ENCODE measurements around the gene CPTP. TPM values are rescaled to one million over a fixed set of nuclear protein-coding genes. Genes with fewer than 3 reads are reported as not detected.

The CPTP gene
- total RNA-seq, 2 donors from 2014 or later = 15.6 to 33.0 TPM

- ATAC-seq (no peak), DNase-seq (no peak)
- 81% methylated on average over 24 of the region's 31 CpGs; no CpG with 5 or more reads in 1 of the 2 donors for WGBS, 2 donors
- intact Hi-C loops (cut with DNase I) = no loop called here
- peaks cover 33% of the 10 kb centered on the region for H3K4me1 ChIP-seq
- no peaks in the 10 kb centered on the region for H3K27me3 ChIP-seq
- H3K9me3 ChIP-seq = no peaks in the 10 kb centered on the region
- H3K27ac ChIP-seq = no peak overlapping the region
- no peak overlapping the region for H3K4me3 ChIP-seq
- TF ChIP-seq POLR2A (IDR thresholded peaks at IDR 0.05) (no peak), CTCF (IDR thresholded peaks at IDR 0.05) (no peak)
- no peaks in the 10 kb centered on the region for H3K36me3 ChIP-seq (replicated peaks in 1 of 2; ENCODE audit: insufficient read depth in 1 of 2, low read depth in 2 of 2)
Observed at GRCh38 chr1:1302951-1303509, 21.6 kb upstream of the CPTP start.

- intact Hi-C loops (cut with DNase I) = no loop called here
- Histone ChIP-seq H3K4me3 (no peak overlapping the region), H3K36me3 (replicated peaks in 1 of 2; ENCODE audit: insufficient read depth in 1 of 2, low read depth in 2 of 2) (no peaks in the 10 kb centered on the region), H3K9me3 (no peaks in the 10 kb centered on the region), H3K27me3 (no peaks in the 10 kb centered on the region), H3K4me1 (peaks cover 33% of the 10 kb centered on the region), H3K27ac (no peak overlapping the region)
- WGBS, 2 donors = 90 to 96% methylated on average over 7 to 13 of the region's 13 CpGs
- TF ChIP-seq POLR2A (IDR thresholded peaks at IDR 0.05) (no peak), CTCF (IDR thresholded peaks at IDR 0.05) (no peak)
- no peak for DNase-seq
- ATAC-seq = no peak
Observed at GRCh38 chr1:1303736-1304135, 20.9 kb upstream of the CPTP start.

- peak; percentile 55 to 76 (median 74) for DNase-seq
- Histone ChIP-seq H3K27ac (peak overlapping the region; percentile 15 to 81 (median 52)), H3K27me3 (no peaks in the 10 kb centered on the region), H3K4me1 (peaks cover 39% of the 10 kb centered on the region), H3K4me3 (no peak overlapping the region), H3K9me3 (no peaks in the 10 kb centered on the region), H3K36me3 (replicated peaks in 1 of 2; ENCODE audit: insufficient read depth in 1 of 2, low read depth in 2 of 2) (no peaks in the 10 kb centered on the region)
- intact Hi-C loops (cut with DNase I) = no loop called here
- WGBS, 2 donors = 18 to 53% methylated on average over 4 to 25 of the region's 29 CpGs
- no peak for TF ChIP-seq CTCF (IDR thresholded peaks at IDR 0.05)
- peak in 1 of 3 donors; percentile 20 for TF ChIP-seq POLR2A (IDR thresholded peaks at IDR 0.05)
- no peak for ATAC-seq
Observed at GRCh38 chr1:1304331-1305299, 20.0 kb upstream of the CPTP start.

- no peaks in the 10 kb centered on the region for H3K27me3 ChIP-seq
- H3K4me3 ChIP-seq = no peak overlapping the region
- intact Hi-C loops (cut with DNase I) = no loop called here
- peak overlapping the region; percentile 15 to 81 (median 52) for H3K27ac ChIP-seq
- H3K4me1 ChIP-seq = peaks cover 48% of the 10 kb centered on the region
- H3K9me3 ChIP-seq = no peaks in the 10 kb centered on the region
- DNase-seq (peak in 3 of 4 donors; percentile 53 to 66 (median 59)), ATAC-seq (no peak)
- TF ChIP-seq CTCF (IDR thresholded peaks at IDR 0.05) (no peak), POLR2A (IDR thresholded peaks at IDR 0.05) (no peak)
- 37% methylated on average over 25 of the region's 25 CpGs; no CpG with 5 or more reads in 1 of the 2 donors for WGBS, 2 donors
- no peaks in the 10 kb centered on the region for H3K36me3 ChIP-seq (replicated peaks in 1 of 2; ENCODE audit: insufficient read depth in 1 of 2, low read depth in 2 of 2)
Observed at GRCh38 chr1:1305300-1306069, 19.1 kb upstream of the CPTP start.
